ENCODE results near the gene ATRN. TPM values are rescaled to one million over a fixed set of nuclear protein-coding genes. Genes with fewer than 3 reads are reported as not detected.

ATRN gene
- polyA plus RNA-seq, 1 donor from 2014 or later, result 27.5 TPM

DNA sequence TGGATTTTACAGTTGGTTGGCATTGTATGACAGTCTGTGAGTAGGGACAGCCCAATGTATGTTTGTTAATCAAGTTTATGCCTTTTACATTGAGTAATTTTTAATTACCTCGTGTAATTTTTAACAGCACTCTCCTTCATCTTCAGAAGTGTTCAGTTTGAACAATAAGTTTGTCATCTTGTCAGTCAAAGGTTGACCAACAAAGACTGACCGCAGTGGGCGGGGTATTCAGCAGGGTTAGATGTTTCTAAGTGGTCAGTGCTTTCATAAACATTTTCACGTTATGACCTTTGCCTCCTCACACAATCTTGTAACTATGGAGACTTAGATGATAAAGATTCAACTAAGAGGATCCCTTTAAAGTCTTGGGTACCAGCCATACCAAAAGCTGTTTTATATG is 151.6 kb downstream of the ATRN start:
- H2AFZ ChIP-seq (ENCODE audit: low read depth, low read length), result no peak overlapping the region
- H3K4me2 ChIP-seq (ENCODE audit: low read length), result no peak overlapping the region
- no peaks in the 10 kb centered on the region for H3K27me3 ChIP-seq (ENCODE audit: insufficient read depth, low read depth, low read length)
- no peaks in the 10 kb centered on the region for H3K79me2 ChIP-seq (replicated peaks; ENCODE audit: insufficient read depth, low read length)
- TF ChIP-seq REST (IDR thresholded peaks at IDR 0.05; ENCODE audit: borderline replicate concordance) (no peak), SMC3 (conservative IDR thresholded peaks at IDR 0.05; ENCODE audit: poor library complexity) (no peak), RAD21 (conservative IDR thresholded peaks at IDR 0.05) (no peak), POLR2AphosphoS5 (IDR thresholded peaks at IDR 0.05) (no peak), EZH2 (IDR thresholded peaks at IDR 0.05; ENCODE audit: borderline replicate concordance, insufficient read depth, low read length, poor library complexity, severe bottlenecking) (no peak), CTCF (IDR thresholded peaks at IDR 0.05; ENCODE audit: poor library complexity, severe bottlenecking) (no peak), MXI1 (conservative IDR thresholded peaks at IDR 0.05; ENCODE audit: poor library complexity, severe bottlenecking) (no peak), EP300 (conservative IDR thresholded peaks at IDR 0.05; ENCODE audit: poor library complexity, severe bottlenecking) (no peak), TAF1 (IDR thresholded peaks at IDR 0.05; ENCODE audit: low read depth) (no peak)
- no peaks in the 10 kb centered on the region for H3F3A ChIP-seq (ENCODE audit: insufficient read depth, low read length, poor library complexity, severe bottlenecking)
- H3K4me3 ChIP-seq (ENCODE audit: low read length), result no peak overlapping the region
- no peak overlapping the region for H3K27ac ChIP-seq (ENCODE audit: low read length)
- no peaks in the 10 kb centered on the region for H3K9me2 ChIP-seq (ENCODE audit: insufficient read depth, low read length)
- H3K36me3 ChIP-seq (ENCODE audit: insufficient read depth, low read length), result no peaks in the 10 kb centered on the region
- no peak overlapping the region for H3K9ac ChIP-seq (ENCODE audit: low read length)
- no peaks in the 10 kb centered on the region for H4K20me1 ChIP-seq (ENCODE audit: insufficient read depth)
- H3K9me3 ChIP-seq (ENCODE audit: low read length), result no peaks in the 10 kb centered on the region

DNA sequence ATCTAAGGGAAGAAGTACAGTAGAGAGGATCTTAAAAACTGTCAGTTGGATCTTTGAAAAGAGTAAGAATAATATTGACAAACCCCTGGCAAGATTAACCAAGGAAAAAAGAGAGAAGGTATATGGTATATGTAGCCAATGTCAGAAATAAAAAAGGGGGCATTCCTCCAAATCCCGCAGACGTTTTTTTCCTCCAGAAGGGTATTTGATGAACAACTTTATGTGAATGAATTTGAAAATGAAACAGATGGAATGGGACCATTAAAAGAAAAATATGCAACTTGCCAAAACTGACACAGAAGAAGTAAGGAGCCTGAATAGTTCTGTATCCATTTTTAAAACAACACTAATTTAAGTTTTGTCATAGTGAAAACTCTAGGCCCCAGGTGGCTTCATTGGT is 156.7 kb downstream of the ATRN start:
- Histone ChIP-seq H3K9me2 (ENCODE audit: insufficient read depth, low read length) (no peaks in the 10 kb centered on the region), H3K36me3 (ENCODE audit: insufficient read depth, low read length) (no peaks in the 10 kb centered on the region), H3K9ac (ENCODE audit: low read length) (no peak overlapping the region), H3K79me2 (replicated peaks; ENCODE audit: insufficient read depth, low read length) (no peaks in the 10 kb centered on the region), H4K20me1 (ENCODE audit: insufficient read depth) (no peaks in the 10 kb centered on the region), H3K27ac (ENCODE audit: low read length) (no peak overlapping the region), H2AFZ (ENCODE audit: low read depth, low read length) (no peak overlapping the region), H3K9me3 (ENCODE audit: low read length) (no peaks in the 10 kb centered on the region), H3F3A (ENCODE audit: insufficient read depth, low read length, poor library complexity, severe bottlenecking) (no peaks in the 10 kb centered on the region), H3K4me3 (ENCODE audit: low read length) (no peak overlapping the region), H3K27me3 (ENCODE audit: insufficient read depth, low read depth, low read length) (no peaks in the 10 kb centered on the region), H3K4me2 (ENCODE audit: low read length) (no peak overlapping the region)
- no peak for TF ChIP-seq RAD21 (conservative IDR thresholded peaks at IDR 0.05)
- TF ChIP-seq CTCF (IDR thresholded peaks at IDR 0.05; ENCODE audit: poor library complexity, severe bottlenecking), result no peak
- no peak for TF ChIP-seq TAF1 (IDR thresholded peaks at IDR 0.05; ENCODE audit: low read depth)
- no peak for TF ChIP-seq POLR2AphosphoS5 (IDR thresholded peaks at IDR 0.05)
- no peak for TF ChIP-seq EP300 (conservative IDR thresholded peaks at IDR 0.05; ENCODE audit: poor library complexity, severe bottlenecking)
- TF ChIP-seq REST (IDR thresholded peaks at IDR 0.05; ENCODE audit: borderline replicate concordance), result no peak
